Left renal cortex interstitium (tissue), 4 donors: Measurements from ENCODE around the gene CYP2E1. TPM values are rescaled to one million over a fixed set of nuclear protein-coding genes. Genes with fewer than 3 reads are reported as not detected.
"Not testable (repeated sequence)": the region's sequence is repeated elsewhere in the genome, so short reads cannot be mapped to it uniquely, and the experiment has no call there.

ENCODE experiments used
- DNase-seq, 4 donors: peaks; one replicate each; pipeline ENCODE4 v3.0.0-alpha.2; 2013; ENCODE audit warnings: low read depth in 4 of 4, low spot score in 2 of 4, missing footprints in 1 of 4
- polyA plus RNA-seq, 4 donors: library from polyadenylated mRNA; unstranded; fragments of 120-200 nt; gene quantifications; one replicate each; pipeline ENCODE4 v1.2.1, GENCODE V29; 2013; ENCODE audit not compliant: insufficient read length in 4 of 4

Gene CYP2E1
- polyA plus RNA-seq, 4 donors: 0.47 to 2.9 (median 1.6) TPM

- DNase-seq: no peak
These were observed 1.2 kb downstream of the CYP2E1 start for GRCh38 chr10:133528296-133528844.

- no peak for DNase-seq
These were observed 1.8 kb downstream of the CYP2E1 start for GRCh38 chr10:133528845-133529575.

- DNase-seq: no peak
These were observed 2.4 kb downstream of the CYP2E1 start for GRCh38 chr10:133529576-133529946.

- DNase-seq: no peak
These were observed 3.3 kb downstream of the CYP2E1 start for GRCh38 chr10:133530506-133530905.

GRCh38 chr10:133532871-133533270 is 5.7 kb downstream of the CYP2E1 start:
- DNase-seq: no peak

GRCh38 chr10:133534417-133534816 is 7.3 kb downstream of the CYP2E1 start:
- no peak for DNase-seq

GRCh38 chr10:133536198-133536597 is 9.0 kb downstream of the CYP2E1 start:
- DNase-seq: no peak

GRCh38 chr10:133537546-133538545 is 10.7 kb downstream of the CYP2E1 start:
- no peak for DNase-seq

GRCh38 chr10:133541441-133541975 is 14.3 kb downstream of the CYP2E1 start:
- DNase-seq: not testable (repeated sequence)

- no peak for DNase-seq
These were observed 17.3 kb downstream of the CYP2E1 start for GRCh38 chr10:133544506-133544905.

- DNase-seq: no peak
These were observed 27.4 kb downstream of the CYP2E1 start for GRCh38 chr10:133554600-133554999.

- DNase-seq: no peak
These were observed 28.4 kb downstream of the CYP2E1 start for GRCh38 chr10:133555521-133555920.

- no peak for DNase-seq
These were observed 30.2 kb downstream of the CYP2E1 start for GRCh38 chr10:133557381-133557780.

GRCh38 chr10:133559216-133559615 is 32.1 kb downstream of the CYP2E1 start:
- DNase-seq: no peak

GRCh38 chr10:133564816-133565215 is 37.7 kb downstream of the CYP2E1 start:
- DNase-seq: no peak

GRCh38 chr10:133565441-133566294 is 38.5 kb downstream of the CYP2E1 start, which contains the start of gene SYCE1:
Gene SYCE1, minus strand, starts transcription at chr10:133565583. Its CDS starts 54 bp downstream, at chr10:133565529.
- DNase-seq: no peak

- DNase-seq: no peak
These were observed 40.0 kb downstream of the CYP2E1 start for GRCh38 chr10:133567119-133567518.

- DNase-seq: no peak
These were observed 40.6 kb downstream of the CYP2E1 start for GRCh38 chr10:133567609-133568286.

GRCh38 chr10:133568287-133568614 is 41.1 kb downstream of the CYP2E1 start:
- no peak for DNase-seq
